OCI-LY1 (cell line): ENCODE measurements around the gene NDUFB6.
A peak's percentile ranks its signal among the peaks of the same experiment; 100 is the strongest.

Experiments used
- H2AFZ ChIP-seq: fragments of 200-600 bp; sonication (generic), shearing (Covaris generic); 2 replicates; pipeline ENCODE4 v1.6.0; 2014; ENCODE audit warnings: antibody characterized with exemption, mild to moderate bottlenecking, low read length
- H3F3A ChIP-seq: fragments of 200-600 bp; sonication (generic), shearing (Covaris generic); 2 replicates; pipeline ENCODE4 v1.6.0; 2014; ENCODE audit warnings: mild to moderate bottlenecking, antibody characterized with exemption, low read length, moderate library complexity; ENCODE audit not compliant: insufficient read depth
- H3K27ac ChIP-seq: fragments of 200-600 bp; sonication (generic); 2 replicates; pipeline ENCODE4 v1.5.1; 2014; ENCODE audit warnings: low read length, mixed run types, mild to moderate bottlenecking, low read depth; ENCODE audit not compliant: poor library complexity, severe bottlenecking
- H3K27me3 ChIP-seq: fragments of 200-600 bp; sonication (generic); 2 replicates; pipeline ENCODE4 v1.6.0; 2014; ENCODE audit warnings: antibody characterized with exemption, mild to moderate bottlenecking, low read length, moderate library complexity; ENCODE audit not compliant: insufficient read depth
- H3K36me3 ChIP-seq: fragments of 200-600 bp; sonication (generic); 2 replicates; pipeline ENCODE4 v1.6.1; 2014; ENCODE audit warnings: mild to moderate bottlenecking, antibody characterized with exemption, low read length, moderate library complexity, mixed read lengths; ENCODE audit not compliant: insufficient read depth
- H3K4me1 ChIP-seq: fragments of 200-600 bp; sonication (generic); 2 replicates; pipeline ENCODE4 v1.5.1; 2014; ENCODE audit warnings: mild to moderate bottlenecking, low read length, moderate library complexity; ENCODE audit not compliant: insufficient read depth, severe bottlenecking
- H3K4me2 ChIP-seq: fragments of 200-600 bp; sonication (generic), shearing (Covaris generic); 2 replicates; pipeline ENCODE4 v1.6.1; 2014; ENCODE audit warnings: low read length
- H3K4me3 ChIP-seq: fragments of 200-600 bp; sonication (generic); 2 replicates; pipeline ENCODE4 v1.5.1; 2014; ENCODE audit warnings: low read length, low read depth, mild to moderate bottlenecking, mixed read lengths; ENCODE audit not compliant: poor library complexity, severe bottlenecking
- H3K79me2 ChIP-seq: fragments of 200-600 bp; shearing (Covaris generic); 2 replicates; pipeline ENCODE4 v1.6.1; 2016; ENCODE audit warnings: mixed run types, low read length, mixed read lengths; ENCODE audit not compliant: insufficient read depth
- H3K9ac ChIP-seq: fragments of 200-600 bp; sonication (generic), shearing (Covaris generic); 2 replicates; pipeline ENCODE4 v1.6.1; 2014; ENCODE audit warnings: mild to moderate bottlenecking, low read length, mixed read lengths
- H3K9me2 ChIP-seq: fragments of 200-600 bp; sonication (generic), shearing (Covaris generic); 2 replicates; pipeline ENCODE4 v1.6.1; 2014; ENCODE audit warnings: low read depth, mild to moderate bottlenecking, low read length, mixed read lengths
- H3K9me3 ChIP-seq: fragments of 200-600 bp; shearing (Covaris generic); 2 replicates; pipeline ENCODE4 v1.6.1; 2014; ENCODE audit warnings: low read length, mixed read lengths
- H4K20me1 ChIP-seq: fragments of 200-600 bp; sonication (generic), shearing (Covaris generic); 2 replicates; pipeline ENCODE4 v1.6.0; 2016; ENCODE audit warnings: mild to moderate bottlenecking, low read length; ENCODE audit not compliant: insufficient read depth
- EZH2 ChIP-seq: fragments of 200-600 bp; sonication (generic), shearing (Covaris generic); IDR thresholded peaks from 2 replicates; pipeline ENCODE4 v1.8.0; 2017; ENCODE audit warnings: borderline replicate concordance, mixed run types, mild to moderate bottlenecking, antibody characterized with exemption, low read length, moderate library complexity, mixed read lengths
- TF ChIP-seq, protein P1 (sequence below): fragments of 200-600 bp; sonication (generic), shearing (Covaris generic); IDR thresholded peaks from 2 replicates; pipeline ENCODE4 v1.5.1; 2017; ENCODE audit warnings: mild to moderate bottlenecking, antibody characterized with exemption, low read length, moderate library complexity, mixed read lengths

NDUFB6 gene

DNA sequence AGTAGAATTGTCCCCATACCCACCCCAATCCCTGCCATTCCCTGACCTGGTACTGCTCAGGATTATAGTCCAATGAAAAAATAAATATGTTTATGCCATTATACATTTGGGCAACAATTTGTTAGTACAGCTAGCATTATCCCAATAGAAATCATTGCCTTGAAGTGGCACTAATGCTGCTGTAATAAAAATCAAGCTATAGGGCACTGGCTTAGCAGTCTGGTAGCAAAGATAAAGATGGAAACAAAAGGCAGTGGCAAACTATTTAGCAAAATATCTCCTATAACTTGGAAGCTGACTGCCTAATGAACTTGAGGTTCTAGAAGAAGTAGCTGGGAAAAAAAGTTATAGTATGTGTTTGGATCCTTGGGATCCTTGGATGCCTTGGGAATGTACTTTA, 18.4 kb downstream of the NDUFB6 start:
- Histone ChIP-seq H4K20me1 (no peaks in the 10 kb centered on the region), H2AFZ (no peak overlapping the region), H3K9ac (no peak overlapping the region), H3K27ac (no peak overlapping the region), H3K79me2 (peaks cover 15% of the 10 kb centered on the region), H3F3A (no peaks in the 10 kb centered on the region), H3K4me3 (no peak overlapping the region), H3K27me3 (no peaks in the 10 kb centered on the region), H3K9me3 (no peaks in the 10 kb centered on the region), H3K4me2 (no peak overlapping the region), H3K9me2 (no peaks in the 10 kb centered on the region), H3K36me3 (peaks cover 13% of the 10 kb centered on the region; the same call in 1 of the 2 replicates), H3K4me1 (peaks cover 38% of the 10 kb centered on the region)
- no peak for TF ChIP-seq EZH2
- TF ChIP-seq, protein P1, sequence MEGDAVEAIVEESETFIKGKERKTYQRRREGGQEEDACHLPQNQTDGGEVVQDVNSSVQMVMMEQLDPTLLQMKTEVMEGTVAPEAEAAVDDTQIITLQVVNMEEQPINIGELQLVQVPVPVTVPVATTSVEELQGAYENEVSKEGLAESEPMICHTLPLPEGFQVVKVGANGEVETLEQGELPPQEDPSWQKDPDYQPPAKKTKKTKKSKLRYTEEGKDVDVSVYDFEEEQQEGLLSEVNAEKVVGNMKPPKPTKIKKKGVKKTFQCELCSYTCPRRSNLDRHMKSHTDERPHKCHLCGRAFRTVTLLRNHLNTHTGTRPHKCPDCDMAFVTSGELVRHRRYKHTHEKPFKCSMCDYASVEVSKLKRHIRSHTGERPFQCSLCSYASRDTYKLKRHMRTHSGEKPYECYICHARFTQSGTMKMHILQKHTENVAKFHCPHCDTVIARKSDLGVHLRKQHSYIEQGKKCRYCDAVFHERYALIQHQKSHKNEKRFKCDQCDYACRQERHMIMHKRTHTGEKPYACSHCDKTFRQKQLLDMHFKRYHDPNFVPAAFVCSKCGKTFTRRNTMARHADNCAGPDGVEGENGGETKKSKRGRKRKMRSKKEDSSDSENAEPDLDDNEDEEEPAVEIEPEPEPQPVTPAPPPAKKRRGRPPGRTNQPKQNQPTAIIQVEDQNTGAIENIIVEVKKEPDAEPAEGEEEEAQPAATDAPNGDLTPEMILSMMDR = no peak

DNA sequence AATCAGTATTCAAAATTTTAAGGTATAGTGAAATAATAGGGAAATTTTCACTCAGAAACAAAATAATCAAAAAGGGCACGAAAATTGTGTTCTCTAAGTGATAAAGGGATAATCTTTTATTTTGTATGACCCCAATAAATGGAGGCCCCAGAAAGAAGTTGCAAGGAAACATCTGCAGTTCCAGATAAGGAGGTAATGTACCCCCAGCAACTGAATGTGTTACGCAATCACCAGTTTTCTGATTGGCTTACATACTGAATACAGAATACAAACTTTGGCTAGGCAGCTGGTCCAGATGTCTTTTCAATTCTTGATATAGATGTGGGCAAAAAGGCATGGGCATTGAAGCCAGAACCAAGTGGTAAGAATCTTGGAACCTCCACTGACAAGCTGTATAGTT, 18.9 kb downstream of the NDUFB6 start:
- no peak overlapping the region; the same call in 1 of the 2 replicates for H3K4me2 ChIP-seq
- no peaks in the 10 kb centered on the region for H3K27me3 ChIP-seq

DNA sequence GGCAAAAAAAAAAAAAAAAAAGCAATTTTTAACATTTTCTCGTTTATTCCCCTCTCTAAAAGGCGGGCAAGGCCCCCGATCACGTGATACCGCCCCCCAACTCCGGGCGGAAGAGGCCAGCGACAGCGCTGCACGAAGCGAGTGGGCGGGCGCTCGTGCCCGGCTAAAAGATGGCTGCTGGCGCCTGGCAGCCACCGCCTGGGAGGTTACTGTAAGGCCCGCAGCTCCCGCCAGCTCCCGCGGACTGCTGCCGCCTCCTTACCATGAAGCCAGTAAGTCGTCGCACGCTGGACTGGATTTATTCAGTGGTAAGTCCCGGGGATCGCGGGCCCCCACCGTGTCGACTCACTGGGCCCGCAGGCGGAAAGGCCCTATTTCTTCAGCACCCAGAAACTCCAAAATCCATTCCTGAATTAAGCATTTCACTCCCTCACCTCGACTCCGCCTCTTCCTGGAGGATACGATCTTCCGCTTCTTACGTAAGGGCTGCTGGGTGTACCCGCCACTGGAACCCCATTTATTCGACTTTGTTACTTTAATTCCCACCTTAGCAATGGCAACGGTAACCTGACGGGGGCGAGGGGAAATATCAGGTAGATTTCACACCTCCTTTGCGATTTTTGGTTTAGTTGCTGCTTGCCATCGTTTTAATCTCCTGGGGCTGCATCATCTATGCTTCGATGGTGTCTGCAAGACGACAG, 20.6 kb downstream of the NDUFB6 start, which contains the start of the genes SMIM27 and TOPORS:
SMIM27 (plus strand) TSS at position 156 of the 701 bp plus-strand sequence; CDS start at position 264, 108 bp downstream.
TOPORS (minus strand) TSS at position 415 of the 701 bp plus-strand sequence; CDS start at position 265, 150 bp downstream.
- peaks cover 21% of the 10 kb centered on the region for H3K36me3 ChIP-seq
- TF ChIP-seq, protein P1 = no peak; the same call in 1 of the 2 replicates
- TF ChIP-seq EZH2 = no peak
- peaks cover 31% of the 10 kb centered on the region for H3K4me1 ChIP-seq
- peak within 1 kb of the TSS; percentile 23; the same call in 1 of the 2 replicates for H2AFZ ChIP-seq
- no peaks in the 10 kb centered on the region for H3K9me3 ChIP-seq
- H3K4me2 ChIP-seq = peak within 1 kb of the TSS; percentile 94
- H3K4me3 ChIP-seq = peak within 1 kb of the TSS; percentile 75
- peak within 1 kb of the TSS; percentile 95 for H3K9ac ChIP-seq
- no peaks in the 10 kb centered on the region for H3K27me3 ChIP-seq
- peaks cover 32% of the 10 kb centered on the region for H3K79me2 ChIP-seq
- no peaks in the 10 kb centered on the region for H3K9me2 ChIP-seq
- no peaks in the 10 kb centered on the region for H3F3A ChIP-seq
- peak within 1 kb of the TSS; percentile 96 for H3K27ac ChIP-seq
- no peaks in the 10 kb centered on the region for H4K20me1 ChIP-seq

More for the DNA sequence above, 18.9 kb downstream of the NDUFB6 start:
- Histone ChIP-seq H4K20me1 (no peaks in the 10 kb centered on the region), H3F3A (no peaks in the 10 kb centered on the region), H3K36me3 (peaks cover 13% of the 10 kb centered on the region; the same call in 1 of the 2 replicates), H3K9ac (no peak overlapping the region), H3K79me2 (peaks cover 20% of the 10 kb centered on the region), H3K9me3 (no peaks in the 10 kb centered on the region), H3K27ac (peak overlapping the region; percentile 96), H3K4me1 (peaks cover 40% of the 10 kb centered on the region), H3K9me2 (no peaks in the 10 kb centered on the region), H2AFZ (no peak overlapping the region), H3K4me3 (no peak overlapping the region)
- TF ChIP-seq, protein P1 = no peak
- no peak for TF ChIP-seq EZH2
